SW 1271 (cell line): ENCODE measurements around the gene TMPRSS6.

Source experiments
- DNase-seq, 2 experiments: peaks; one replicate each; lab custom pipeline; 2025; lab: John Stamatoyannopoulos, UW

The TMPRSS6 gene

GRCh38 chr22:37064553-37064952 lies 45.0 kb downstream of the TMPRSS6 start:
- DNase-seq = no peak

GRCh38 chr22:37063431-37064420 lies 45.8 kb downstream of the TMPRSS6 start:
- no peak for DNase-seq

GRCh38 chr22:37062702-37063381 lies 46.7 kb downstream of the TMPRSS6 start:
- DNase-seq = no peak

- no peak for DNase-seq
These were observed 47.2 kb downstream of the TMPRSS6 start for GRCh38 chr22:37062376-37062675.

GRCh38 chr22:37061611-37062375 lies 47.7 kb downstream of the TMPRSS6 start:
- no peak for DNase-seq

- DNase-seq = no peak
These were observed 48.5 kb downstream of the TMPRSS6 start for GRCh38 chr22:37060801-37061610.

- no peak for DNase-seq
These were observed 49.5 kb downstream of the TMPRSS6 start for GRCh38 chr22:37059876-37060449.

GRCh38 chr22:37058917-37059701 lies 50.4 kb downstream of the TMPRSS6 start:
- DNase-seq = no peak

GRCh38 chr22:37057796-37058510 lies 51.6 kb downstream of the TMPRSS6 start:
- DNase-seq = no peak

- no peak for DNase-seq
These were observed 52.3 kb downstream of the TMPRSS6 start for GRCh38 chr22:37057226-37057625.

GRCh38 chr22:37056246-37056645 lies 53.3 kb downstream of the TMPRSS6 start:
- DNase-seq = no peak

GRCh38 chr22:37054600-37055365 lies 54.7 kb downstream of the TMPRSS6 start:
- DNase-seq = no peak

GRCh38 chr22:37054056-37054395 lies 55.5 kb downstream of the TMPRSS6 start:
- DNase-seq = no peak

- no peak for DNase-seq
These were observed 56.0 kb downstream of the TMPRSS6 start for GRCh38 chr22:37053310-37054055.

GRCh38 chr22:37052386-37053309 lies 56.9 kb downstream of the TMPRSS6 start:
- DNase-seq = no peak

- DNase-seq = peak in 1 of 2 experiments; percentile 18
These were observed 57.8 kb downstream of the TMPRSS6 start, which contains the start of gene KCTD17 for GRCh38 chr22:37051391-37052385. TSS of gene KCTD17 (plus strand) at chr22:37051742. CDS start at chr22:37051761, 19 bp downstream.
